SK-N-SH (cell line): Measurements from ENCODE around the gene SPINK1. TPM values are rescaled to one million over a fixed set of nuclear protein-coding genes. Genes with fewer than 3 reads are reported as not detected.

Source experiments
- CTCF ChIA-PET: fragments of 300-600, 350-600 bp; formaldehyde crosslinking; extraction: SDS; loops from one replicate; lab custom pipeline; 2021; lab: Yijun Ruan, JAX
- POLR2A ChIA-PET: fragments of 350-600 bp; sonication (Branson Sonifier 250); formaldehyde crosslinking; extraction: SDS; loops from one replicate; lab custom pipeline; 2020; ENCODE audit warnings: antibody characterized with exemption, inconsistent platforms; lab: Yijun Ruan, JAX
- DNase-seq: peaks from one replicate; pipeline ENCODE4 v3.0.0; 2012
- H2AFZ ChIP-seq: fragments of 200-600 bp; sonication (generic); 2 replicates; pipeline ENCODE4 v1.8.1; 2016; ENCODE audit warnings: antibody characterized with exemption, mild to moderate bottlenecking, low read depth
- H3F3A ChIP-seq: fragments of 200-600 bp; sonication (generic); replicated peaks from 2 replicates; pipeline ENCODE3; 2016; ENCODE audit warnings: antibody characterized with exemption, mild to moderate bottlenecking; ENCODE audit not compliant: insufficient read depth
- H3K27ac ChIP-seq, 2 experiments: fragments of 200-500 bp in 1 of 2; fragments of 200-600 bp in 1 of 2; sonication (Bioruptor generic) in 1 of 2; sonication (generic), shearing (Covaris generic) in 1 of 2; 2 replicates each; pipeline versions ENCODE4 v1.5.1 to v1.6.1; 2014 to 2016; ENCODE audit warnings: low read depth in 2 of 2, inconsistent platforms in 1 of 2, low read length in 1 of 2, mild to moderate bottlenecking in 1 of 2, mixed read lengths in 1 of 2
- H3K27me3 ChIP-seq: fragments of 200-600 bp; sonication (generic), shearing (Covaris generic); 2 replicates; pipeline ENCODE4 v1.6.1; 2016; ENCODE audit warnings: mixed run types; ENCODE audit not compliant: insufficient read depth
- H3K36me3 ChIP-seq, 2 experiments: fragments of 200-500 bp in 1 of 2; fragments of 200-600 bp in 1 of 2; sonication (Bioruptor generic) in 1 of 2; sonication (generic) in 1 of 2; replicated peaks in 1 of 2; 2 replicates each; pipeline versions ENCODE3 to v1.5.1; 2014 to 2016; ENCODE audit warnings: low read length in 1 of 2, mild to moderate bottlenecking in 1 of 2; ENCODE audit not compliant: insufficient read depth in 2 of 2, control insufficient read depth in 1 of 2
- H3K4me1 ChIP-seq, 2 experiments: fragments of 200-500 bp in 1 of 2; fragments of 200-600 bp in 1 of 2; sonication (Bioruptor generic) in 1 of 2; sonication (generic), shearing (Covaris generic) in 1 of 2; 2 replicates each; pipeline versions ENCODE4 v1.5.1 to v1.6.1; 2014 to 2016; ENCODE audit warnings: low read depth in 1 of 2, low read length in 1 of 2, mixed run types in 1 of 2; ENCODE audit not compliant: insufficient read depth in 2 of 2, control insufficient read depth in 1 of 2
- H3K4me2 ChIP-seq: fragments of 200-600 bp; sonication (generic), shearing (Covaris generic); 2 replicates; pipeline ENCODE4 v1.6.1; 2017; ENCODE audit warnings: mixed run types
- H3K4me3 ChIP-seq, 2 experiments: fragments of 200-500 bp in 1 of 2; fragments of 200-600 bp in 1 of 2; sonication (Bioruptor generic) in 1 of 2; sonication (generic), shearing (Covaris generic) in 1 of 2; 2 replicates each; pipeline versions ENCODE4 v1.5.1 to v1.8.1; 2014 to 2016; ENCODE audit warnings: low read depth in 2 of 2, inconsistent platforms in 1 of 2, low read length in 1 of 2, mild to moderate bottlenecking in 1 of 2, mixed read lengths in 1 of 2, moderate library complexity in 1 of 2
- H3K79me2 ChIP-seq: fragments of 200-600 bp; sonication (generic); 2 replicates; pipeline ENCODE4 v1.8.1; 2017; ENCODE audit warnings: mild to moderate bottlenecking; ENCODE audit not compliant: insufficient read depth
- H3K9ac ChIP-seq: fragments of 200-600 bp; sonication (generic); 2 replicates; pipeline ENCODE4 v1.6.1; 2017; ENCODE audit warnings: mixed run types
- H3K9me2 ChIP-seq: fragments of 200-600 bp; sonication (generic); 2 replicates; pipeline ENCODE4 v1.6.1; 2017; ENCODE audit warnings: mixed run types
- H3K9me3 ChIP-seq: fragments of 200-600 bp; sonication (generic); 2 replicates; pipeline ENCODE4 v1.6.1; 2017; ENCODE audit warnings: mixed run types, mild to moderate bottlenecking, moderate library complexity
- H4K20me1 ChIP-seq: fragments of 200-600 bp; sonication (generic); 2 replicates; pipeline ENCODE4 v1.6.1; 2017; ENCODE audit warnings: mild to moderate bottlenecking, mixed run types; ENCODE audit not compliant: insufficient read depth
- CHD2 ChIP-seq: fragments of 150-350 bp; IDR thresholded peaks from 2 replicates; pipeline ENCODE4 v1.6.1; 2018; ENCODE audit warnings: low read length; ENCODE audit not compliant: partially characterized antibody
- ELF1 ChIP-seq: IDR thresholded peaks from 2 replicates; pipeline ENCODE4 v1.4.0; 2012
- EZH2phosphoT487 ChIP-seq: fragments of 200-600 bp; sonication (generic); IDR thresholded peaks from 2 replicates; pipeline ENCODE4 v1.6.1; 2017; ENCODE audit warnings: low read depth, mixed run types, mild to moderate bottlenecking, antibody characterized with exemption, moderate library complexity, borderline replicate concordance
- GABPA ChIP-seq: IDR thresholded peaks from 2 replicates; pipeline ENCODE4 v1.4.0; 2012; ENCODE audit warnings: low read depth, mild to moderate bottlenecking
- MXI1 ChIP-seq: IDR thresholded peaks from 2 replicates; pipeline ENCODE4 v1.6.1; 2012; ENCODE audit warnings: mild to moderate bottlenecking, low read depth, low read length, improper control_type of control experiment
- NFIC ChIP-seq: IDR thresholded peaks from 2 replicates; pipeline ENCODE4 v1.4.0; 2012; ENCODE audit warnings: borderline replicate concordance
- SMC3 ChIP-seq: IDR thresholded peaks from 2 replicates; pipeline ENCODE4 v1.6.1; 2012; ENCODE audit warnings: low read depth, low read length, improper control_type of control experiment
- TAF1 ChIP-seq: IDR thresholded peaks from 2 replicates; pipeline ENCODE4 v1.6.1; 2012; ENCODE audit warnings: low read depth, mild to moderate bottlenecking, low read length, moderate library complexity, borderline replicate concordance
- TCF12 ChIP-seq: IDR thresholded peaks from 2 replicates; pipeline ENCODE4 v1.4.0; 2012
- WGBS: methylation state at CpG from one replicate; pipeline ENCODE4 v1.1.6; 2017; ENCODE audit warnings: low lambda C conversion rate; 5-methylcytosine and 5-hydroxymethylcytosine counted together
- polyA plus RNA-seq, 3 experiments: library from polyadenylated mRNA; depleted of rRNA; stranded (reverse); fragments of >200 nt; gene quantifications; 2 replicates each; pipeline ENCODE4 v1.2.3, GENCODE V29; 2012
- TF ChIP-seq, protein P1 (sequence below): fragments of 200-600 bp; sonication (generic); IDR thresholded peaks from 2 replicates; pipeline ENCODE4 v1.6.1; 2017; ENCODE audit warnings: antibody characterized with exemption, mild to moderate bottlenecking, moderate library complexity
- TF ChIP-seq, protein P2 (sequence below): IDR thresholded peaks from 2 replicates; pipeline ENCODE4 v1.4.0; 2012; ENCODE audit warnings: low read depth, borderline replicate concordance
- TF ChIP-seq, protein P3 (sequence below): IDR thresholded peaks from 2 replicates; pipeline ENCODE4 v1.4.0; 2012; ENCODE audit warnings: low read depth
- TF ChIP-seq, protein P4 (sequence below): fragments of 150-350 bp; IDR thresholded peaks from 2 replicates; pipeline ENCODE4 v1.6.1; 2017; ENCODE audit warnings: antibody characterized with exemption, low read length, low read depth, borderline replicate concordance
- TF ChIP-seq, protein P5 (sequence below): IDR thresholded peaks from 2 replicates; pipeline ENCODE4; 2012
- TF ChIP-seq, protein P6 (sequence below): IDR thresholded peaks from 2 replicates; pipeline ENCODE4 v1.6.1; 2012; ENCODE audit warnings: mild to moderate bottlenecking, low read depth, low read length, moderate library complexity

Gene SPINK1
- polyA plus RNA-seq, 1 of the 3 experiments (the other 2 are of a cell fraction): not detected

DNA sequence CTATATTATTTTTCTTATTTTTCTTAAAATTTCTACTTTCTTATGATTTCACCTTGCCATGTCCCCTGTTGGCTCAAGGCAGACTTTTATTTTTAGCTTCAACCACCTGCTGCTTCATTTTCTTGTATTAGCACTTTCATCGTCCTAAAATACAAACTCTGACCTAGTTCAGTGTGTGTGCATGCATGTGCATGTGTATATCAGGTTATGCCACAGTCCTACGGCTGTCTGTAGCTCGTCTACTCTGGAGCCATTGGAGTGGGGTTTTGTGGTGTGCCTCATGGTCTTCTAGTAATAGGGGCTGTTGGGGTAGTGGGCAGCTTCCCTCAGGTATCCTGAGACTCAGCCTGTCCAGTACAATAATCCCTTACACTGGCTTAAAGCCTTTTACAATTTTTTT is 13.4 kb upstream of the SPINK1 start:
- Histone ChIP-seq H2AFZ (no peak overlapping the region), H3K27ac (no peak overlapping the region), H3K4me1 (0 out of 4 replicates have a peak, but pooled peaks cover 0 to 9% of the 10 kb centered on the region in 2 experiments), H3K4me2 (no peak overlapping the region), H3K9me2 (no peaks in the 10 kb centered on the region), H3K9me3 (no peaks in the 10 kb centered on the region), H4K20me1 (no peaks in the 10 kb centered on the region), H3K36me3 (no peaks in the 10 kb centered on the region), H3K9ac (no peak overlapping the region), H3F3A (no peaks in the 10 kb centered on the region), H3K4me3 (no peak overlapping the region), H3K27me3 (no peaks in the 10 kb centered on the region), H3K79me2 (no peaks in the 10 kb centered on the region)
- WGBS: 14% methylated on average over 3 of the region's 3 CpGs
- TF ChIP-seq, protein P1, sequence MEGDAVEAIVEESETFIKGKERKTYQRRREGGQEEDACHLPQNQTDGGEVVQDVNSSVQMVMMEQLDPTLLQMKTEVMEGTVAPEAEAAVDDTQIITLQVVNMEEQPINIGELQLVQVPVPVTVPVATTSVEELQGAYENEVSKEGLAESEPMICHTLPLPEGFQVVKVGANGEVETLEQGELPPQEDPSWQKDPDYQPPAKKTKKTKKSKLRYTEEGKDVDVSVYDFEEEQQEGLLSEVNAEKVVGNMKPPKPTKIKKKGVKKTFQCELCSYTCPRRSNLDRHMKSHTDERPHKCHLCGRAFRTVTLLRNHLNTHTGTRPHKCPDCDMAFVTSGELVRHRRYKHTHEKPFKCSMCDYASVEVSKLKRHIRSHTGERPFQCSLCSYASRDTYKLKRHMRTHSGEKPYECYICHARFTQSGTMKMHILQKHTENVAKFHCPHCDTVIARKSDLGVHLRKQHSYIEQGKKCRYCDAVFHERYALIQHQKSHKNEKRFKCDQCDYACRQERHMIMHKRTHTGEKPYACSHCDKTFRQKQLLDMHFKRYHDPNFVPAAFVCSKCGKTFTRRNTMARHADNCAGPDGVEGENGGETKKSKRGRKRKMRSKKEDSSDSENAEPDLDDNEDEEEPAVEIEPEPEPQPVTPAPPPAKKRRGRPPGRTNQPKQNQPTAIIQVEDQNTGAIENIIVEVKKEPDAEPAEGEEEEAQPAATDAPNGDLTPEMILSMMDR: no peak
- TF ChIP-seq TCF12 (no peak), TAF1 (no peak), SMC3 (no peak), CHD2 (no peak)
- TF ChIP-seq, protein P2, sequence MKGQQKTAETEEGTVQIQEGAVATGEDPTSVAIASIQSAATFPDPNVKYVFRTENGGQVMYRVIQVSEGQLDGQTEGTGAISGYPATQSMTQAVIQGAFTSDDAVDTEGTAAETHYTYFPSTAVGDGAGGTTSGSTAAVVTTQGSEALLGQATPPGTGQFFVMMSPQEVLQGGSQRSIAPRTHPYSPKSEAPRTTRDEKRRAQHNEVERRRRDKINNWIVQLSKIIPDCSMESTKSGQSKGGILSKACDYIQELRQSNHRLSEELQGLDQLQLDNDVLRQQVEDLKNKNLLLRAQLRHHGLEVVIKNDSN: no peak
- TF ChIP-seq, protein P3, sequence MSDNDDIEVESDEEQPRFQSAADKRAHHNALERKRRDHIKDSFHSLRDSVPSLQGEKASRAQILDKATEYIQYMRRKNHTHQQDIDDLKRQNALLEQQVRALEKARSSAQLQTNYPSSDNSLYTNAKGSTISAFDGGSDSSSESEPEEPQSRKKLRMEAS: no peak
- TF ChIP-seq, protein P4, sequence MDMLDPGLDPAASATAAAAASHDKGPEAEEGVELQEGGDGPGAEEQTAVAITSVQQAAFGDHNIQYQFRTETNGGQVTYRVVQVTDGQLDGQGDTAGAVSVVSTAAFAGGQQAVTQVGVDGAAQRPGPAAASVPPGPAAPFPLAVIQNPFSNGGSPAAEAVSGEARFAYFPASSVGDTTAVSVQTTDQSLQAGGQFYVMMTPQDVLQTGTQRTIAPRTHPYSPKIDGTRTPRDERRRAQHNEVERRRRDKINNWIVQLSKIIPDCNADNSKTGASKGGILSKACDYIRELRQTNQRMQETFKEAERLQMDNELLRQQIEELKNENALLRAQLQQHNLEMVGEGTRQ: no peak
- TF ChIP-seq, protein P5, sequence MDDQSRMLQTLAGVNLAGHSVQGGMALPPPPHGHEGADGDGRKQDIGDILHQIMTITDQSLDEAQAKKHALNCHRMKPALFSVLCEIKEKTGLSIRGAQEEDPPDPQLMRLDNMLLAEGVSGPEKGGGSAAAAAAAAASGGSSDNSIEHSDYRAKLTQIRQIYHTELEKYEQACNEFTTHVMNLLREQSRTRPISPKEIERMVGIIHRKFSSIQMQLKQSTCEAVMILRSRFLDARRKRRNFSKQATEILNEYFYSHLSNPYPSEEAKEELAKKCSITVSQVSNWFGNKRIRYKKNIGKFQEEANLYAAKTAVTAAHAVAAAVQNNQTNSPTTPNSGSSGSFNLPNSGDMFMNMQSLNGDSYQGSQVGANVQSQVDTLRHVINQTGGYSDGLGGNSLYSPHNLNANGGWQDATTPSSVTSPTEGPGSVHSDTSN: no peak
- no peak for DNase-seq
- POLR2A ChIA-PET: no interaction called here
- CTCF ChIA-PET: interaction anchor here (0.9 to 3.9 kb wide), 5 partner anchors 11 to 89 kb away, joined by 3 to 23 read pairs (median 3); no protein-coding TSS in a partner anchor

DNA sequence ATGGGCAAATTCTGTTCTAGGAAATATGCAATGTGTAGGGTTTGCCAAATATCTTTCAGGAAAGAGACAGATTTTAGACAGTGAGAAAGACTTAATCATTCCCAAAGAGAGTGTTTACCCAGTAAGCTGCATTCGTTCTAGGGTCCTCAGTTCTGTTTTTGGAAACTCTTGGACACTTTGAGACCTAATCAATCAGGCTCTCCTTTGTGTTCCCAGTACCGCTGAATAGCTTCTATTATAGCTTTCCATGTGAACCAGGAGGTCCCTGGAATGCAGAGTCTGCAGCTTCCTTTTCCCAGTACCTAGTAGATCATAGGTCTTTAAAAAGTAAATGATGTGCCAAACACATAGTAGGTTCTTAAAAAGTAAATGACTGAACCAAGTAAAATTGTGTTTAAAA is 11.4 kb upstream of the SPINK1 start:
- Histone ChIP-seq H3K27me3 (no peaks in the 10 kb centered on the region), H3K4me3 (no peak overlapping the region), H2AFZ (no peak overlapping the region), H3K9ac (no peak overlapping the region), H3F3A (no peaks in the 10 kb centered on the region), H3K9me2 (no peaks in the 10 kb centered on the region), H3K9me3 (no peaks in the 10 kb centered on the region), H3K79me2 (no peaks in the 10 kb centered on the region), H3K4me1 (no peaks in the 10 kb centered on the region), H3K36me3 (no peaks in the 10 kb centered on the region), H4K20me1 (no peaks in the 10 kb centered on the region), H3K4me2 (no peak overlapping the region), H3K27ac (no peak overlapping the region)
- WGBS: 22% methylated on average over 2 of the region's 2 CpGs
- no peak for DNase-seq
- POLR2A ChIA-PET: no interaction called here
- CTCF ChIA-PET: interaction anchor here (2.1 to 4.0 kb wide), 4 partner anchors 10 to 215 kb away, joined by 5 to 23 read pairs (median 14); no protein-coding TSS in a partner anchor
- TF ChIP-seq GABPA (no peak), NFIC (no peak), TCF12 (no peak), MXI1 (no peak), ELF1 (no peak), SMC3 (no peak), EZH2phosphoT487 (no peak)
- TF ChIP-seq, protein P6, sequence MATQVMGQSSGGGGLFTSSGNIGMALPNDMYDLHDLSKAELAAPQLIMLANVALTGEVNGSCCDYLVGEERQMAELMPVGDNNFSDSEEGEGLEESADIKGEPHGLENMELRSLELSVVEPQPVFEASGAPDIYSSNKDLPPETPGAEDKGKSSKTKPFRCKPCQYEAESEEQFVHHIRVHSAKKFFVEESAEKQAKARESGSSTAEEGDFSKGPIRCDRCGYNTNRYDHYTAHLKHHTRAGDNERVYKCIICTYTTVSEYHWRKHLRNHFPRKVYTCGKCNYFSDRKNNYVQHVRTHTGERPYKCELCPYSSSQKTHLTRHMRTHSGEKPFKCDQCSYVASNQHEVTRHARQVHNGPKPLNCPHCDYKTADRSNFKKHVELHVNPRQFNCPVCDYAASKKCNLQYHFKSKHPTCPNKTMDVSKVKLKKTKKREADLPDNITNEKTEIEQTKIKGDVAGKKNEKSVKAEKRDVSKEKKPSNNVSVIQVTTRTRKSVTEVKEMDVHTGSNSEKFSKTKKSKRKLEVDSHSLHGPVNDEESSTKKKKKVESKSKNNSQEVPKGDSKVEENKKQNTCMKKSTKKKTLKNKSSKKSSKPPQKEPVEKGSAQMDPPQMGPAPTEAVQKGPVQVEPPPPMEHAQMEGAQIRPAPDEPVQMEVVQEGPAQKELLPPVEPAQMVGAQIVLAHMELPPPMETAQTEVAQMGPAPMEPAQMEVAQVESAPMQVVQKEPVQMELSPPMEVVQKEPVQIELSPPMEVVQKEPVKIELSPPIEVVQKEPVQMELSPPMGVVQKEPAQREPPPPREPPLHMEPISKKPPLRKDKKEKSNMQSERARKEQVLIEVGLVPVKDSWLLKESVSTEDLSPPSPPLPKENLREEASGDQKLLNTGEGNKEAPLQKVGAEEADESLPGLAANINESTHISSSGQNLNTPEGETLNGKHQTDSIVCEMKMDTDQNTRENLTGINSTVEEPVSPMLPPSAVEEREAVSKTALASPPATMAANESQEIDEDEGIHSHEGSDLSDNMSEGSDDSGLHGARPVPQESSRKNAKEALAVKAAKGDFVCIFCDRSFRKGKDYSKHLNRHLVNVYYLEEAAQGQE: no peak
- TF ChIP-seq, protein P2: no peak
